HG03039 (cell line): ENCODE results near the gene TESMIN.

Source experiments
- ATAC-seq: cut with Tn5 transposase; IDR thresholded peaks from one replicate; pipeline ENCODE4 v1.9.1; 2021; ENCODE audit warnings: mild to moderate bottlenecking, moderate library complexity; ENCODE audit not compliant: unreplicated experiment

Gene TESMIN

GRCh38 chr11:68684385-68685356 is 66.6 kb downstream of the TESMIN start, which contains the start of gene GAL:
Gene GAL, plus strand, starts transcription at chr11:68684544. Its CDS starts 380 bp downstream, at chr11:68684924.
- ATAC-seq, result no peak

- no peak for ATAC-seq
Observed at GRCh38 chr11:68683536-68684384, 67.6 kb downstream of the TESMIN start.

- ATAC-seq, result no peak
Observed at GRCh38 chr11:68683121-68683520, 68.2 kb downstream of the TESMIN start.

- no peak for ATAC-seq
Observed at GRCh38 chr11:68682531-68682961, 68.8 kb downstream of the TESMIN start.

DNA sequence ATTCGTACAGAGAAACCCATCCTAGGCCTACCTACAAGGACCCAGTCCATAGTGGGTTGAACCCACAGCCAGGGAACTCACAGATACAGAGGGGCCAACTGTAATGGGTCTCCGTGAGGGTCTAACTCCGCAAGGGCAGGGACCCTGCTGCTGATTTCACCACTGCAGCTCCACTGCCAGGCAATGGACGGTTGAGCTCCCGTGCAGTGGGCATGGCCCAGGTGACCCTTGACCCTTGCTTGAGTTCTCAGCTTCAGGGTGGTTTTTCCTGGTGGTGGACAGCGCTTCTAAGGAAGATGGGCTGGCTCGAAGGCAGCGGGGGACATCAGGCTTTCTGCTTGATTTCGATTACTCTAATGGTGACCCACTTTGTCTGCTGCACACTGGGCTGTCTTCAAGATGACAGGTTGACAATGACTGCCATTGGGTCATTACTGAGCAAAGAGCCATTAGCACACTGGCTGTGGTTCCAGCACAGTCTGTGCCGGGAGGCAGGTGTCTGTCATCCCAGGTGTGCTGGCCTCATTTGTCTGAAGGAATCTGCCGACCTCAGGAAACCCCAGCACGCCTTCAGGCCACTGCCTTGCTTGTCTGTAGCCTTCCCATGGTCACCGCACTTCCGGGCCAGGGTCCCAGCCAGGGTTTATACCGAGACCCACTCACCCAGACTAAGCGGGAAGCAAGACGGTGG is 70.6 kb downstream of the TESMIN start:
- ATAC-seq, result no peak

GRCh38 chr11:68678031-68678441 is 73.3 kb downstream of the TESMIN start:
- no peak for ATAC-seq

GRCh38 chr11:68677432-68677831 is 73.9 kb downstream of the TESMIN start:
- ATAC-seq, result no peak

- no peak for ATAC-seq
Observed at GRCh38 chr11:68674461-68674860, 76.9 kb downstream of the TESMIN start.

DNA sequence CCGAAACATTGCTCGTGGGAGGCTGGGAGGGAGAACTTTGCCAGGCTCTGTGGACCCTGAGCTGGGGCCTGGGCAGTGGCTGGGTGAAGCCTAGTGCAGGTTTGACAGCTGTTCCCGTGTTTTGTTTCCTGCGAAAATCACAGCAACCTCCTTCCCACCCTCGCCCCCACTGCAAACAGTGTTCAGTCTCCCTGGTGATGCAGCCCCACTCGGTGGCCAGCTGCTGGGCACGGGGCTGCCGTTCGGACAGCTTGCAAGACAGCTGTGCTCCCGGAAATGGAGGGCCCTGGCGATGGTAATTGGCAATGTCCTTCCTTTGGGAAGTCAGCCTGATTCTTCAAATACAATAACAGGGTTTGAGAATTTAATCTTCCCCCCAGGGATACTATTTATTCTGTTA is 77.3 kb downstream of the TESMIN start:
- ATAC-seq, result no peak

- ATAC-seq, result no peak
Observed at GRCh38 chr11:68673306-68673945, 77.9 kb downstream of the TESMIN start.

- no peak for ATAC-seq
Observed at GRCh38 chr11:68670208-68670992, 80.9 kb downstream of the TESMIN start.

GRCh38 chr11:68669301-68670090 is 81.8 kb downstream of the TESMIN start:
- ATAC-seq, result no peak

DNA sequence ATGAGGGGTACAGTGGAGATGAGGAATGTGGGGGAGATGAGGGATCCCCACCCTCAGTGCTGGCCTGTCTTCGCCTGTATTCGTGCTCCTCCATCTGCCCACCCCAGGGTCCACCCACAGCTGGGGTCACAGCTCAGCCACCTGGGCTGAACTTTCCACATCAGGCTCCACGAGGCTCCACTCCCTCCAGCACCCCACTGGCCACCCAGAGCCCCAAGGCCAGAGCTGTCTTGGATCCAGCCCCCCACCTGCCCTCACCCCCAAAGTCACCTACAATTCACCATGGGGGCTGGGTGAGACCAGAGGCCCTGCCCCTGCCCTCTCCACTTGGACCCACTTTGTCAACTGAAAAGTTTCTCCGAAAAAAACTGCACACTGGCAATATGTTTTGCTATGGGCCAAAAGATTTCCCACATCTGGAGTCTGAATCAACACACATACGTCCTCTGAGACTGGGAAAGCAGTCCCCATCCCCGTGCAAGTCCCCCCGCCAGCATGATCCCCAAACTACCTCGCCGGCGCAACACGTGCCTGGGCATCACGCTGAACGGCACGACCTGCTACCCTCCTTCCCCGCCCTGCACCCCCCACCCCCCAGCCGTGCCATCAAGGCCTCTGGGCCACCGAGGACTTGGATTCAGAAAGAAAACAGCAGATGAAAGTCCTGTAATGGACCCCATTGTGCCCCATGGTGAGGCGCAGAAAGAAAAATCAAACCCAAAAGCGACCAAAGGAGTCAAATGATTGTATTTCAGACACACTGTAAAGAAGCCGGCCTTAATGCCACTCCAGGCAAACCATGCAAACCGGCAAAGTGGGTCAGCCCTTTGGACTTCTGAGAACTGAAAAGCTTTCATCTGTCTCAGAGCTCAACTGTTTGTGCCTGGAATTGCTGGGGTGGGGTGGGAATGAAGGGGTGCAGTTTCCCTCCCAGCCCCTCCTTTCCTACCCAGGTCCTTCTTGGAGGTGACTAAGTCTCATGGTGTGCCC is 83.5 kb downstream of the TESMIN start:
- no peak for ATAC-seq

DNA sequence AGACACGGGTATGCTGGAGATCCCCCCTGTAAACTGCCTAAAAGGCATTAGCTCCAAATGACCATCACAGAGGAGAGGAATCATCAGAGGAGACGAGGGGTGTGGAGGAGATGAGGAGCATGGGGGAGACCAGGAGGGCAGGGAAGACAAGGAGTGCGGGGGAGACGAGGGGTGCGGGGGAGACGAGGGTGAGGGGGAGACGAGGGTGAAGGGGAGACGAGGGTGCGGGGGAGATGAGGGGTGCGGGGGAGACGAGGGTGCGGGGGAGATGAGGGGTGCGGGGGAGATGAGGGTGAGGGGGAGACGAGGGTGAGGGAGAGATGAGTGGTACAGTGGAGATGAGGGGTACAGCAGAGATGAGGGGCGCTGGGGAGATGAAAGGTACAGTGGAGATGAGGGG is 84.5 kb downstream of the TESMIN start:
- ATAC-seq, result no peak

- ATAC-seq, result no peak
Observed at GRCh38 chr11:68665436-68665835, 85.9 kb downstream of the TESMIN start.

GRCh38 chr11:68664906-68665305 is 86.4 kb downstream of the TESMIN start:
- ATAC-seq, result no peak

GRCh38 chr11:68664141-68664540 is 87.2 kb downstream of the TESMIN start:
- ATAC-seq, result no peak
